D721Med (cell line): ENCODE measurements around the gene MIGA2.

ENCODE experiments used
- DNase-seq: peaks from one replicate; pipeline ENCODE4 v3.0.0; 2011; ENCODE audit warnings: low spot score; ENCODE audit not compliant: insufficient read length
- FAIRE-seq: peaks from 2 replicates; lab custom pipeline; 2011; peaks lifted over from hg19 to GRCh38; lab: Jason Lieb, UNC
- TF ChIP-seq, protein P1 (sequence below): IDR thresholded peaks from 2 replicates; pipeline ENCODE4 v1.5.1; 2012; ENCODE audit warnings: mild to moderate bottlenecking, control low read depth; ENCODE audit not compliant: insufficient read depth; ENCODE audit errors: missing control alignments

MIGA2 gene

DNA sequence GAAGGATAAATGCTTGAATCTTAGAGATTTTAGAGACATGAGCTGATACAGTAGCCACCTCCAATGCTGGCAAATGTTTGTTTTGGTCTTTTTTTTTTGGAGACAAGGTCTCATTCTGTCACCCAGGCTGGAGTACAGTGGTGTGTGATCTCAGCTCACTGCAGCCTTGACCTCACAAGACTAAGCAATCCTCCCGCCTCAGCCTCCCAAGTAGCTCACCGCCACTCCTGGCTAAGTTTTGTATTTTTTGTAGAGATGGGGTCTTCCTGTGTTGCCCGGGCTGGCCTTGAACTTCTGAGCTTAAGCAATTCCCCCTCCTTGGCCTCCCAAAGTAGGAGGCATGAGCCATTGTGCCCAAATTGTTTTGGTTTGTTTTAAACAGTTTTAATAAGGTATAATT lies 37.7 kb downstream of the MIGA2 start:
- TF ChIP-seq, protein P1, sequence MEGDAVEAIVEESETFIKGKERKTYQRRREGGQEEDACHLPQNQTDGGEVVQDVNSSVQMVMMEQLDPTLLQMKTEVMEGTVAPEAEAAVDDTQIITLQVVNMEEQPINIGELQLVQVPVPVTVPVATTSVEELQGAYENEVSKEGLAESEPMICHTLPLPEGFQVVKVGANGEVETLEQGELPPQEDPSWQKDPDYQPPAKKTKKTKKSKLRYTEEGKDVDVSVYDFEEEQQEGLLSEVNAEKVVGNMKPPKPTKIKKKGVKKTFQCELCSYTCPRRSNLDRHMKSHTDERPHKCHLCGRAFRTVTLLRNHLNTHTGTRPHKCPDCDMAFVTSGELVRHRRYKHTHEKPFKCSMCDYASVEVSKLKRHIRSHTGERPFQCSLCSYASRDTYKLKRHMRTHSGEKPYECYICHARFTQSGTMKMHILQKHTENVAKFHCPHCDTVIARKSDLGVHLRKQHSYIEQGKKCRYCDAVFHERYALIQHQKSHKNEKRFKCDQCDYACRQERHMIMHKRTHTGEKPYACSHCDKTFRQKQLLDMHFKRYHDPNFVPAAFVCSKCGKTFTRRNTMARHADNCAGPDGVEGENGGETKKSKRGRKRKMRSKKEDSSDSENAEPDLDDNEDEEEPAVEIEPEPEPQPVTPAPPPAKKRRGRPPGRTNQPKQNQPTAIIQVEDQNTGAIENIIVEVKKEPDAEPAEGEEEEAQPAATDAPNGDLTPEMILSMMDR, result no peak
- FAIRE-seq (no peak), DNase-seq (no peak)

DNA sequence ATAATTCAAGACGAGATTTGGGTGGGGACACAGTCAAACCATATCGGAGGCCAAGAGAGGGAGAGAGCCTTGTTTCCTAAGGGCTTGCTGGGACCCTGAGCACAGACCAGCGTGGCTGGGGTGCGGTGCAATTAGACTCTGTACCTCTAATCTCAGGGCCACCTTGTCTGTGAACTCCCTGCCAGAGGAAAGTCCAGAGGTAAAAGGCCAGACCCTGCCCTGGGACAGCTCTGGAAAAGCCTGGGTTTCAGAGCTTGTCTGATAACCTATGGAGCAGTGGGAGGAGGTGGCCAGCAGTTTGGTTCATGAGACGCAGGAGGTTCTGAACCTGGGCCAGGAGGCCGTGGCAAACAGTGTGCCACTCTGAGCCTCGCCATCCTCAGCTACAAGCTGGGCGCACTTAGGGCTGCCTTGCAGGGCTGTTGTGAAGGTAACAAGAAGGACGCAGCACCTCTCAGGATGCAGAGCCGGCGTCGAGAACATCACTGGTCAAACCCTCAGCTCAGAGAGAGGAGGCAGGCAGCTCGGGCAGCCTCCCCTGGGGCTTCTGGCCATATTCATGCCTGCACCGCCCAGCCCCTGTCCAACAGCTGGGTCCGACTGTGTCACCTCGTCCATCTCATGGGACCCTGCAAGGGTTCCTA lies 39.7 kb downstream of the MIGA2 start:
- TF ChIP-seq, protein P1, result no peak
- FAIRE-seq (no peak), DNase-seq (no peak)

- TF ChIP-seq, protein P1, result no peak
- no peak for FAIRE-seq
- no peak for DNase-seq
Observed at GRCh38 chr9:129076640-129077037, 40.2 kb downstream of the MIGA2 start.

GRCh38 chr9:129077236-129077635 lies 40.8 kb downstream of the MIGA2 start:
- TF ChIP-seq, protein P1, result no peak
- DNase-seq, result no peak
- FAIRE-seq, result no peak

DNA sequence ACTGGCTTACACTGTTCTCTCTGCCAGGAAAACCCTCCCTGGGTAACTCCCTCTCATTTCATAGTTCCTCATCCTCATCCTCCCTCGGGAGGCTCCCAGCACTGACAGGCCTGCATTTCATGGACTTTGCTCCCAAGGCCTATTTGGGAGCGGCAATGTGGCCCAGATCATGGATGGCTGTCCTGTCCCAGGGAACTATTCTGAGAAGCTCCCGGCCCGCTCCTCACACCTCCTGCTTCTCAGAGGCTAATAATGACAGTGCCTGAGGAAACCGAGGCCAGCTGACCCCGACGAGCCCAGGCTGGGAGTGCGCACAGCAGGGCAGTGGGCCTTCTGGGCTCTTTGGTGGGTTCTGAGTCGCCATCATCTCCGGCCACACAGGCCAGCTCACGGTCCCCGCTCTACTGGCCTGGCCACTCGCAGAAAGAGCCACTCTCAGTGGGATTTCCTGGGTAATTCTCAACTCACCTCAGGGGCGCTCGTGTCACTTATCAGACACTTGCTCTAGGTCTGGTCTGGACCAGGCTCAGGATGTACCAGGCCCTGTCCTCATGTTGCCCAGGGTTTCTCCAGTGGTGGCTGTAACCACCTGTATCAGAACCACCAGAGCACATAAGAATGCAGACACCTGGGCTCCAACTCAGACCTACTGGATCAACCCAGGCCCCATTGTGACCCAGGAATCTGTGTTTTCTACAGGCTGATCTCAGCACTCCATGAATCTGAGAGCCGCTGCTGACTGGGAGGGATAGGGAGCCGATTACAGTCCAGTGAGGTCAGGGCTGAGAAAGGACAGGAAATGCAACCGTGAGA lies 42.5 kb downstream of the MIGA2 start:
- TF ChIP-seq, protein P1, result no peak
- DNase-seq (no peak), FAIRE-seq (no peak)

GRCh38 chr9:129079829-129080228 lies 43.4 kb downstream of the MIGA2 start:
- DNase-seq, result no peak
- TF ChIP-seq, protein P1, result no peak
- no peak for FAIRE-seq

GRCh38 chr9:129080298-129080600 lies 43.8 kb downstream of the MIGA2 start:
- FAIRE-seq, result no peak
- TF ChIP-seq, protein P1, result no peak
- DNase-seq, result no peak
